Brain microvascular endothelial cell (primary cell): ENCODE measurements around the gene PGF.
A peak's percentile ranks its signal among the peaks of the same experiment; 100 is the strongest.

Source experiments
- DNase-seq: peaks from one replicate; pipeline ENCODE4 v3.0.0-alpha.2; 2020
- H3K27ac ChIP-seq: fragments of 250-450 bp; sonication (Bioruptor Pico); 2 replicates; pipeline ENCODE4 v1.5.1; 2020; ENCODE audit warnings: mild to moderate bottlenecking, moderate library complexity
- H3K27me3 ChIP-seq: fragments of 250-450 bp; sonication (Bioruptor Pico); replicated peaks from 2 replicates; pipeline ENCODE4 v1.5.1; 2020; ENCODE audit warnings: mild to moderate bottlenecking
- H3K36me3 ChIP-seq: fragments of 250-450 bp; sonication (Bioruptor Pico); replicated peaks from 2 replicates; pipeline ENCODE4 v1.5.1; 2020; ENCODE audit warnings: mild to moderate bottlenecking
- H3K4me3 ChIP-seq: 2 replicates; pipeline ENCODE4 v1.5.1; 2011; ENCODE audit warnings: low read depth, mild to moderate bottlenecking, control low read depth, low read length, moderate library complexity
- in situ Hi-C: cut with HindIII; loops from 2 replicates; pipeline ENCODE4 v1.10.0; 2017; ENCODE audit warnings: low sequenced_read_pairs, low pct_ligation_motif_present
- TF ChIP-seq, protein P1 (sequence below): IDR thresholded peaks from 2 replicates; pipeline ENCODE4 v1.5.1; 2011; ENCODE audit warnings: low read depth, mild to moderate bottlenecking, moderate library complexity, low read length, control low read depth, inconsistent platforms; ENCODE audit errors: missing control alignments

PGF gene

DNA sequence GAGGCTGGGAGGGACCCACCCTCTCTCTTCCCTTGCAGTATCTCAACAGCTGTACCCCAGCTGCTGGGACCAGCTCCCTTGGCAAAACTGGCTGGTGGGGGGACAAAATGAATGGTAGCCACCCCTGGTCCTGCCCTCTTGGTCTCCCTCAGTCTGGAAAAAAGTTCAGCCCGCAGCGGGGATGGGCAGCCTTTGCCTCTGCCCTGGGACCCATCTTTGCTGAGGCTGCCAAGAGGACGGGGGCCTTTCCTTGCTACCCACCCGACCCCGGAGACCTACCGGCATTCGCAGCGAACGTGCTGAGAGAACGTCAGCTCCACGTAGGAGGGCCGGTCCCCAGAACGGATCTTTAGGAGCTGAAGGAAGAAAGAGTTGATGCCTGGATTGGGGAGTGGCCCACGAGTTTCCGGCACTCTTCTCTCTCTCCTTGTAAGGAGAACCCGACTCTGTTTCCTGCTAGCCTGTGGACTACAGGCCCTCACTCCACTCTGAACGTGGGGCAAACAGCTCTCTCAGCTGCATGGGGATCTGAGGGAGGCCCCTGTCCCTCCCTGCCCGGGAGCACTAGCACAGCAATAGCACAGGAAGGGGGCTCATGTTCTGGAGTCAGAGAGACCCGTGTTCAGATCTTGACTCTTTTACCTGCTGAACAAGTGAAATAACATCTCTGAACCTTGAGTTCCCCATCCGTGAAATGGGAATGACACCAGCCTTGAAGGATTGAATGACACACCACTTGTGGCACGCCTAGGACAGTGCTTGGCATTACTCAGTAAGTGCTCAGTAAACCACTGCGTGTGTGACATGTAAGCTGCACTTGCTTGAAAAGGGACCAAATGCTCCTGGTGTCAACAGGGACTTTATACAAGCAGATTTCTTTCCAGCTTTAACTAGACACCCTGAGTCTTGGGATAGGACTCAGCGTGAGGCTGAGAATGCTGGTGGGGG lies 6.9 kb downstream of the PGF start:
- no peak for DNase-seq
- Histone ChIP-seq H3K27me3 (no peaks in the 10 kb centered on the region), H3K36me3 (no peaks in the 10 kb centered on the region), H3K4me3 (no peak overlapping the region), H3K27ac (no peak overlapping the region)
- TF ChIP-seq, protein P1, sequence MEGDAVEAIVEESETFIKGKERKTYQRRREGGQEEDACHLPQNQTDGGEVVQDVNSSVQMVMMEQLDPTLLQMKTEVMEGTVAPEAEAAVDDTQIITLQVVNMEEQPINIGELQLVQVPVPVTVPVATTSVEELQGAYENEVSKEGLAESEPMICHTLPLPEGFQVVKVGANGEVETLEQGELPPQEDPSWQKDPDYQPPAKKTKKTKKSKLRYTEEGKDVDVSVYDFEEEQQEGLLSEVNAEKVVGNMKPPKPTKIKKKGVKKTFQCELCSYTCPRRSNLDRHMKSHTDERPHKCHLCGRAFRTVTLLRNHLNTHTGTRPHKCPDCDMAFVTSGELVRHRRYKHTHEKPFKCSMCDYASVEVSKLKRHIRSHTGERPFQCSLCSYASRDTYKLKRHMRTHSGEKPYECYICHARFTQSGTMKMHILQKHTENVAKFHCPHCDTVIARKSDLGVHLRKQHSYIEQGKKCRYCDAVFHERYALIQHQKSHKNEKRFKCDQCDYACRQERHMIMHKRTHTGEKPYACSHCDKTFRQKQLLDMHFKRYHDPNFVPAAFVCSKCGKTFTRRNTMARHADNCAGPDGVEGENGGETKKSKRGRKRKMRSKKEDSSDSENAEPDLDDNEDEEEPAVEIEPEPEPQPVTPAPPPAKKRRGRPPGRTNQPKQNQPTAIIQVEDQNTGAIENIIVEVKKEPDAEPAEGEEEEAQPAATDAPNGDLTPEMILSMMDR, result no peak
- in situ Hi-C loops, result no loop called here

DNA sequence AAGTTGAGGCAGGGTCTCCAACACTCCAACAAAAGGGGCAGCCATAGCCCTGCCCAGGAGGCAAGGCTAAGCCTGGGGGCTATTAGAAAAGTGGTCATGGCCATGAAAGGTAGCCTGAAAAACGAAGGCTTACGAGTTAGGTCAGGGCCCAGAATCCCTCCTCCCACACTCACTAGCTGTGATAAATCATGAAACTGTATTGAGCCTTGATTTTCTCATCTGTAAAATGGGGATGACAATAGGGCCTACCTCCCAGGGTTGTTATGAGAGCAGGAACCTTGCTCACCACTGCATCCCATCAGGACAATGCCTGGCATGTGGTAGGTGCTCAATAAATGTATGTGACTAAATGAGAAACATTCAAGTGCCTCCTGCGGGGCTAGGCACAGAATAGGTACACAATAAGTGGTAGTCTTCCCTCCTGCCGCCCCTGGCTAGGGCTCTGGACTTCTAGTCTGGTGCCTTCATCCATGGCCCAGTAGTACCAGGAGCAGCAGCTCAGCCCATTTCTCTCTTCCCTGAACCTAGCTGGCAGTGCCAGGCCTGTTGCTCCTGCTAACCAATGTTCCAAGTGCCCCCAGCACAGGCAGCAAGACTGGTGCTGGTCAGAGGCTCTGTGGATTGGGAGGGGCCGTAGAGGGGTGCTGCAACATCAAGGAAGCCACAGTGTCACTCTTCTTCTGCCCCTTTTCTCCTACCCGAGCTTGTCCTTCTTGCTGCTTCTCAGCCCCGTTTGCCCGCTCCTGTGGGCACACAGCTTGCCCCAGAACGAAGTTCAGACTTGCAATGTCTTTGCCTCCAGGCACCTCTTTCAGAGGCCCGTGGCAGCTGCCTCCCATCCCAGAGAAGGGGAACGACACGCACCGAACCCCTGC lies 7.8 kb downstream of the PGF start:
- no peaks in the 10 kb centered on the region for H3K36me3 ChIP-seq
- H3K4me3 ChIP-seq, result no peak overlapping the region
- TF ChIP-seq, protein P1, result no peak
- no peak overlapping the region for H3K27ac ChIP-seq
- no peak for DNase-seq
- H3K27me3 ChIP-seq, result no peaks in the 10 kb centered on the region
- in situ Hi-C loops, result no loop called here

DNA sequence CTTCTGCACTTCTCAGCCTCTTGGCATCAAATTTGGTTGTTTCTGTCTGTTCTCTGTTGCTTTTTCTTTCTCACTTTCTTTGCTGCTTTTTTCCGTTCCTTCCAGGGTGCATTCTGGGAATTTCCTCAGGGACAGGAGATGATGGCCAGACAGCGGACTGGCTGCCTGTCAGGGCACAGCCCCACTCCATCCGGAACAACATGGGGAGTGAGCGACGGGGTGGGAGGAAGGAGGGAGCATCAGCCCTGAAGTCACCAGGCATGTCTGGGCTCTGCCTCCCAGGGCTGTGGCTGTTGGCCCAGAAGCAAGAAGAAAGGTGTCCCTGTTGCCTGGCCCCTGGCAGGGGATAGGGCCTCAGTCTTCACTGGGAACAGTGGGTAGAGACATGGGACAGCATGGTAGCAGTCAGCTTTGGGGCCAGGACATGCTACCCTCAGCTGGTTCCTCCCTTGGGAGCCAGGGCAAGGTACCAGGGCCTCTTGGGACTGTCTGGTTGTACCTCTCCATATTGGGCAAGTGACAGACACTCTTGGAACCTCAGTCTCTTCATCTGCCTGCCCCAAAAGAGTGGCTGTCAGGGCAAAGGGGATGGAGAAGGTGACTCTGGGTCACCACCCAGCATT lies 8.6 kb downstream of the PGF start:
- in situ Hi-C loops, result no loop called here
- H3K36me3 ChIP-seq, result no peaks in the 10 kb centered on the region
- H3K27ac ChIP-seq, result no peak overlapping the region
- H3K4me3 ChIP-seq, result no peak overlapping the region
- no peaks in the 10 kb centered on the region for H3K27me3 ChIP-seq
- no peak for DNase-seq
- TF ChIP-seq, protein P1, result no peak

DNA sequence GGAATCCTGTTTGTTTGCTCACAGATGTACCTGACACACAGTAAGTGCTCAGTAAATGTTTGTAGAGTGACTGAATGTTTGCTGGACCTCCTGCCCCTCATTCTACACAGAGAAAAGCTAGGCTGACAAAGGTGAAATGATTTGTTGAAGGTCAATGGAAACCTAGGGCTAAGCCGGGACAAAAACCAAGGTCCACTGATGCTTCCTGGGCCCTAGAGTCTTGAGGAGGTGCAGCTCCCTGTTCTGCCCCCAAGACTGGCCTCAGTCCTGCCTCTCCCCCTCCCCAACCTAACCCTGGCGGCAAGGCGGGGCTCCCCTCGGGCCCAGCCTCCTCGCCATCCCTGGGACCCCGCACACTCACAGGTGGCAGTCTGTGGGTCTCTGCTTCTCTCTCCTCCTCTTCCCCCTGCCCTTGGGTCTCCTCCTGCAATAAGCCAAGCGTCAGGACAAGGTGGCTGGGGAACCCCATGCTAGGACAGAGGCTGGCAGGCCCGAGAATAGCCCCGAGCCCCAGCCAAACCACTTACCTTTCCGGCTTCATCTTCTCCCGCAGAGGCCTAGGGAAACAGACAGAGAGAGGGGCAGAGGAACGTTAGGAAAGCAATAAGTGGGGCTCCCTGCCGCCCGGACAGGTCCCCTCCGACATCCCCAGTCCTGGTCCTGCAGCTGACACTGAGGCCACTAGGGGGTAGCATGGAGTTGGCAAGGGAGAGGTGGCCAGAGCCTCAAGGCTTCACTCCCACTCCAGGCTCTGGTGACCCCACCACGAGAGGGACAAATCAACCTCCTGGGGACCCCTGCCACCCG lies 9.3 kb downstream of the PGF start:
- Histone ChIP-seq H3K27ac (no peak overlapping the region), H3K4me3 (no peak overlapping the region), H3K36me3 (no peaks in the 10 kb centered on the region), H3K27me3 (no peaks in the 10 kb centered on the region)
- TF ChIP-seq, protein P1, result peak; percentile 99
- peak; percentile 43 for DNase-seq
- in situ Hi-C loops, result no loop called here

DNA sequence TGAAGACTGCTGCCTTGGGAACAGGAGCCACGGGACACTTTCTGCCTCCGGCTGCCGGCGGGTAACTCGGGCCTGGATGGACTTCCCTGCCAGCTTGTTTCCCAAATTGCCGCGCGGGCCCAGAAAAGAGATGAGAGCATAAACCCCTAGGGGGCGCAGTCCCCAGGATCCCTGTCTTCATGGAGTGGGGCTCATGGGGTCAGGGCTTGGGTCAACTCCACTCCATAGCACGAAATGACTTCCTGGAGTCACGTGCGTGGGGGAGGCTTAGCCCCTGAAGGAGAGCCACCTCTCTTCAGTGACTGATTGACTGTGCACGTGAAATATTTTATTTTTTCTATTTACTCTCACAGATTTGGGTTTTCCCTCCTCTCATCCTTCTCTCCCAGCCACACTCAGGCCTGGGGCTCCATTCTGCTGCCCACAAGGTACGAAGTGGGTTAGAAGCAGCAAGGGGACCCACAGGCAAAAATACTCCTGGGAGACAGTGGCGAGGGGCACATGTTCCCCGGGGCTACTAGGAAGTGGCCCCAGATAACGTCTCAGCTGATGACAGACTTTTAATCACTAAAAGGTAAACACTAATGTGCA lies 10.0 kb downstream of the PGF start:
- Histone ChIP-seq H3K4me3 (no peak overlapping the region), H3K27ac (no peak overlapping the region), H3K27me3 (no peaks in the 10 kb centered on the region), H3K36me3 (no peaks in the 10 kb centered on the region)
- TF ChIP-seq, protein P1, result peak; percentile 79
- DNase-seq, result no peak
- in situ Hi-C loops, result no loop called here
